Gastroesophageal sphincter (tissue), 4 donors: ENCODE results near the gene ZNF76. TPM values are rescaled to one million over a fixed set of nuclear protein-coding genes. Genes with fewer than 3 reads are reported as not detected.

Experiments
- ATAC-seq: fragments of 150-250 bp; one replicate; pipeline ENCODE4 v1.9.1; 2016; ENCODE audit warnings: mild to moderate bottlenecking, moderate library complexity
- H3K27ac ChIP-seq, 4 donors: fragments of 200-600 bp; sonication (generic) in 3 of 4; 1 replicate in 3 of 4; 2 replicates in 1 of 4; pipeline ENCODE4 v1.5.1; 2016 to 2019
- H3K27me3 ChIP-seq: fragments of 200-600 bp; sonication (generic); one replicate; pipeline ENCODE4 v1.5.1; 2019
- H3K36me3 ChIP-seq, 2 donors: fragments of 200-600 bp; sonication (generic); one replicate each; pipeline ENCODE4 v1.5.1; 2019; ENCODE audit warnings: control low read depth in 1 of 2
- H3K4me1 ChIP-seq, 3 donors: fragments of 200-600 bp; sonication (generic); 1 replicate in 2 of 3; 2 replicates in 1 of 3; pipeline ENCODE4 v1.5.1; 2016 to 2019; ENCODE audit warnings: control low read depth in 2 of 3
- H3K4me3 ChIP-seq, 2 donors: fragments of 200-600 bp; sonication (generic); one replicate each; pipeline ENCODE4 v1.5.1; 2019; ENCODE audit warnings: mild to moderate bottlenecking in 1 of 2, moderate library complexity in 1 of 2
- H3K9me3 ChIP-seq, 3 donors: fragments of 200-600 bp; sonication (generic); one replicate each; pipeline ENCODE4 v1.5.1; 2017 to 2019; ENCODE audit warnings: control low read depth in 2 of 3
- CTCF ChIP-seq, 4 experiments: fragments of 200-600 bp in 2 of 4; fragments of 450-650 bp in 2 of 4; sonication (generic) in 1 of 4; IDR thresholded peaks; one replicate each; pipeline ENCODE4 v1.5.1; 2017 to 2019; ENCODE audit warnings: antibody characterized with exemption in 4 of 4, mild to moderate bottlenecking in 2 of 4, moderate library complexity in 2 of 4
- EP300 ChIP-seq: sonication (generic); formaldehyde crosslinking; IDR thresholded peaks from one replicate; pipeline ENCODE4 v1.6.1; 2017; ENCODE audit warnings: antibody characterized with exemption, mild to moderate bottlenecking
- POLR2A ChIP-seq, 2 donors: fragments of 450-650 bp; IDR thresholded peaks; one replicate each; pipeline ENCODE4 v1.6.1; 2017; ENCODE audit warnings: antibody characterized with exemption in 2 of 2, mild to moderate bottlenecking in 2 of 2, moderate library complexity in 1 of 2
- POLR2AphosphoS5 ChIP-seq: sonication (generic); formaldehyde crosslinking; IDR thresholded peaks from one replicate; pipeline ENCODE4 v1.6.1; 2017; ENCODE audit warnings: antibody characterized with exemption
- WGBS, 2 donors: methylation state at CpG; one replicate each; pipeline ENCODE4 v1.1.5; 2018; ENCODE audit warnings: low coverage in 1 of 2; 5-methylcytosine and 5-hydroxymethylcytosine counted together
- total RNA-seq, 4 donors: library from RNA; depleted of rRNA; stranded (reverse); fragments of >200 nt; gene quantifications; one replicate each; pipeline ENCODE4 v1.1.0, GENCODE V29; 2016

Gene ZNF76
- total RNA-seq, 4 donors from 2014 or later, result 21.3 to 46.9 (median 40.1) TPM

GRCh38 chr6:35234901-35235300 lies 24.6 kb upstream of the ZNF76 start:
- H3K9me3 ChIP-seq, result peaks cover 0 to 7% (median 0%) of the 10 kb centered on the region in 3 donors
- no peak for TF ChIP-seq POLR2A (IDR thresholded peaks at IDR 0.05)
- no peak for TF ChIP-seq EP300
- no peak for TF ChIP-seq CTCF (IDR thresholded peaks at IDR 0.05)
- no peak for TF ChIP-seq POLR2AphosphoS5
- WGBS, 2 donors, result 67 to 74% methylated on average over 3 of the region's 4 CpGs
- no peak overlapping the region for H3K4me3 ChIP-seq
- peaks cover 0 to 8% of the 10 kb centered on the region in 2 donors for H3K36me3 ChIP-seq
- ATAC-seq, result no peak
- H3K27ac ChIP-seq, result no peak overlapping the region
- peaks cover 5 to 52% (median 18%) of the 10 kb centered on the region in 3 donors for H3K4me1 ChIP-seq
- no peaks in the 10 kb centered on the region for H3K27me3 ChIP-seq

- Histone ChIP-seq H3K4me3 (no peak overlapping the region), H3K27ac (no peak overlapping the region), H3K9me3 (peaks cover 0 to 7% (median 0%) of the 10 kb centered on the region in 3 donors), H3K27me3 (no peaks in the 10 kb centered on the region), H3K4me1 (peaks cover 5 to 52% (median 13%) of the 10 kb centered on the region in 3 donors), H3K36me3 (peaks cover 0 to 8% of the 10 kb centered on the region in 2 donors)
- WGBS, 2 donors, result 100% methylated on average over 1 to 2 of the region's 5 CpGs
- ATAC-seq, result no peak
- TF ChIP-seq CTCF (IDR thresholded peaks at IDR 0.05) (no peak), POLR2AphosphoS5 (no peak), EP300 (no peak), POLR2A (IDR thresholded peaks at IDR 0.05) (no peak)
Measured at GRCh38 chr6:35236223-35236622, 23.3 kb upstream of the ZNF76 start.

- peaks cover 0 to 7% (median 0%) of the 10 kb centered on the region in 3 donors for H3K9me3 ChIP-seq
- TF ChIP-seq EP300, result no peak
- TF ChIP-seq POLR2AphosphoS5, result no peak
- no peak for TF ChIP-seq CTCF (IDR thresholded peaks at IDR 0.05)
- TF ChIP-seq POLR2A (IDR thresholded peaks at IDR 0.05), result no peak
- H3K4me3 ChIP-seq, result no peak overlapping the region
- ATAC-seq, result no peak
- 81% methylated on average over 2 of the region's 3 CpGs; no CpG with 5 or more reads in 1 of the 2 donors for WGBS, 2 donors
- no peak overlapping the region for H3K27ac ChIP-seq
- peaks cover 5 to 54% (median 7%) of the 10 kb centered on the region in 3 donors for H3K4me1 ChIP-seq
- H3K27me3 ChIP-seq, result no peaks in the 10 kb centered on the region
- H3K36me3 ChIP-seq, result peaks cover 0 to 10% of the 10 kb centered on the region in 2 donors
Measured at GRCh38 chr6:35237476-35237875, 22.1 kb upstream of the ZNF76 start.

GRCh38 chr6:35238843-35239289 lies 20.7 kb upstream of the ZNF76 start:
- peak; percentile 43 for ATAC-seq

More at GRCh38 chr6:35238843-35239289, 20.7 kb upstream of the ZNF76 start:
- H3K9me3 ChIP-seq, result peaks cover 0 to 7% (median 0%) of the 10 kb centered on the region in 3 donors
- peaks cover 0 to 24% of the 10 kb centered on the region in 2 donors for H3K36me3 ChIP-seq
- H3K4me3 ChIP-seq, result no peak overlapping the region
- peaks cover 5 to 54% (median 7%) of the 10 kb centered on the region in 3 donors for H3K4me1 ChIP-seq
- 13 to 42% methylated on average over 1 to 3 of the region's 3 CpGs for WGBS, 2 donors
- H3K27ac ChIP-seq, result peak overlapping the region in 3 of 4 donors; percentile 38 to 43 (median 39)
- no peaks in the 10 kb centered on the region for H3K27me3 ChIP-seq
- TF ChIP-seq POLR2AphosphoS5 (no peak), EP300 (no peak), POLR2A (IDR thresholded peaks at IDR 0.05) (no peak), CTCF (IDR thresholded peaks at IDR 0.05) (no peak)
